IMR-90 (cell line): Measurements from ENCODE around the gene YWHAG. TPM values are rescaled to one million over a fixed set of nuclear protein-coding genes. Genes with fewer than 3 reads are reported as not detected.

Experiments
- polyA plus RNA-seq, 3 experiments: library from polyadenylated mRNA; depleted of rRNA; stranded (reverse); fragments of >200 nt; gene quantifications; 2 replicates each; pipeline ENCODE4 v1.2.3, GENCODE V29; 2012; ENCODE audit warnings: low replicate concordance in 1 of 3
- total RNA-seq: library from RNA; depleted of rRNA; stranded (reverse); fragments of >200 nt; gene quantifications from 2 replicates; pipeline ENCODE4 v1.2.3, GENCODE V29; 2012; rRNA removed

YWHAG gene
- total and polyA plus RNA-seq, 2 of the 4 experiments (the other 2 are of a cell fraction), result 40.1 to 64.9 TPM

Other genes with a start within 250 kb of the YWHAG start
- 0.18 and 0.28 TPM in 2 replicates for gene SRRM3, start 157.1 kb downstream of the YWHAG start, total RNA-seq
- 2.5 and 2.7 TPM in 2 replicates for gene SRRM3, start 157.1 kb downstream of the YWHAG start, polyA plus RNA-seq (2012; rRNA removed)
- gene HSPB1, start 56.3 kb downstream of the YWHAG start, total RNA-seq, result 33.2 and 48.6 TPM in 2 replicates
- gene HSPB1, start 56.3 kb downstream of the YWHAG start, polyA plus RNA-seq (2012; rRNA removed), result 1,363 and 1,841 TPM in 2 replicates
- 0.36 and 0.56 TPM in 2 replicates for gene SSC4D, start 50.7 kb upstream of the YWHAG start, total RNA-seq
- gene SSC4D, start 50.7 kb upstream of the YWHAG start, polyA plus RNA-seq (2012; rRNA removed), result 0.63 and 0.70 TPM in 2 replicates
- 0.54 and 0.83 TPM in 2 replicates for gene ZP3, start 66.0 kb upstream of the YWHAG start, total RNA-seq
- gene ZP3, start 66.0 kb upstream of the YWHAG start, polyA plus RNA-seq (2012; rRNA removed), result 0.42 and 0.67 TPM in 2 replicates
- 1.8 and 3.1 TPM in 2 replicates for gene DTX2, start 102.7 kb upstream of the YWHAG start, total RNA-seq
- 7.1 and 7.7 TPM in 2 replicates for gene DTX2, start 102.7 kb upstream of the YWHAG start, polyA plus RNA-seq (2012; rRNA removed)
- not detected in 2 replicates for gene UPK3B, start 151.6 kb upstream of the YWHAG start, total RNA-seq
- gene UPK3B, start 151.6 kb upstream of the YWHAG start, polyA plus RNA-seq (2012; rRNA removed), result 0.10 and 0.26 TPM in 2 replicates
- gene SPDYE16, start 184.3 kb upstream of the YWHAG start, total RNA-seq, result not detected in 2 replicates
- not detected in 2 replicates for gene SPDYE16, start 184.3 kb upstream of the YWHAG start, polyA plus RNA-seq (2012; rRNA removed)